Mucosa of gallbladder (tissue), 1 donor: ENCODE results near the gene TRPV4. TPM values are rescaled to one million over a fixed set of nuclear protein-coding genes. Genes with fewer than 3 reads are reported as not detected.

ENCODE experiments used
- DNase-seq: peaks from one replicate; pipeline ENCODE4 v3.0.0-alpha.2; 2020; ENCODE audit warnings: low spot score
- total RNA-seq: library from RNA; stranded (reverse); gene quantifications from one replicate; pipeline ENCODE4 v1.2.1, GENCODE V29; 2021
- donor health status: DM: no; HTN: no; CAD: no.

The TRPV4 gene
- total RNA-seq, 1 donor from 2014 or later: 2.1 TPM

DNA sequence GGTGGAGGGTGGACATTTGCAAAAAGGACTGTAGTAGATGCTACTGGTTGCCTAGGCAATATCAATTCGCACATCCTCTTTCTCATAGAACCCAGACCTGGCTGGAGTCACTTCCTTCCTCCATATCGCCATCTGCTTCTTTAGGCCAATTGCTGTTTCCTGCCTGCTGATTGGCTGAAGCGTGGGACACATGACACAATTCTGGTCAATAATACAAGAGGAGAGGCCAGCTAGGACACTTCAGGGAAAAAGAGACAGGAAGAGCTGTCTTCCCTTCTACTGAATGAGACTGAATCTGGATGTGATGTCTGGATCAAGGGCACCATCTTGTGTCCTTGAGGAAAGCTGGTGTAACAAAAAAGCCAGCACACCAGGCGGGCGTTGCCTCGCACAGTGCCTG lies 53.8 kb downstream of the TRPV4 start:
- DNase-seq: no peak

DNA sequence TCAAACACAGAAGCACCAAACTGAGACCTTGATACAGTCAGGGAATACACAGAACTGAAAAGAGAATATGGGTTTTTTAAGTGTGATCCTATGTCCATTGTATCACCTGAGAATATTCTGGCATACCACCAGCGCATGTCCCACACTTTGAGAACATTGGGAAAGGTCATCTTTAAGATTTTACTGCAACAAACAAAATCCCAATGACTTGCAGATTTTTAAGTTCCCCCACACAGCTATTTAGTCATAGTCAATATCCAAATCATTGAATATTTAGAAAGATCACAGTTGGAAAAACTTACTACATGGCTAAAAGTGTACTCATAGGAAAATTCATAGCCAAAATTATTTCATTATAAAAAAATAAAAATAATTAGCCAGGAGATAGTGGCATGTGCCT lies 54.5 kb downstream of the TRPV4 start:
- no peak for DNase-seq

DNA sequence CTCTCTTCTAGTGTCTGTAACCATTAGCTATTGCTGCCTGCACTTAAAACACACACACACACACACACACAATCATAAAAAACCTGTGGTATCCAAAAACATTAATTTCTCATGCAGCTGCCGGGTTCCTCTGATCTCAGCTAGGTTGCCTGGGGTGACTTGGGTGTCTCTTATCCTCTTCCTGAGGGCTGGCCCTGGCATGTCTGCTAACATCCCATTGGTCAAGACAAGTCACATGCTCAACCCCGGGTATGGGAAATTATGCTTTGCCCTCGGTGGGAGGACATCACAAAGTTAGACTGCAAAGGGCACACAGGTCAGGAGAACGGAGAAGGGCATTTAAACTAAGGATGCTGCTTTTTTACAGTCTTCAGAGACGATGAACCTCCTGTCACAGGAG lies 55.7 kb downstream of the TRPV4 start:
- no peak for DNase-seq

DNA sequence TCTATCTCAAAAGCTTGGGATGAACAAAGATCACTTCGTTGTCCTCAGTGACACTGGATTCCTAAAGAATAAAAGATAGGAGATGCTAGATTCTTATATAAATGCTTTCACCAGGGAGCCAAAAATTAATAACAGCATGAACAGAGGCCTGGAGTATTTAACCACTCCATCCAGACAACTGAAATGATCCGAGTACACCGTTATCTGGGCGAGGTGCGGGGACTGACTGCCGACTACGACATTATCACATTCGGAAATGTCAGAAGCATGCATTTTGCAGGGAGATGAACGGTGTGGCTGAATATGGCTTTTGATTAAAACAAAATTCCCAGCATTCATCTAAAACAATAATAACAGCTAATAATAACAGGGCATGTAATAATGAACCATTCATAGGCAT lies 56.6 kb downstream of the TRPV4 start:
- no peak for DNase-seq

DNA sequence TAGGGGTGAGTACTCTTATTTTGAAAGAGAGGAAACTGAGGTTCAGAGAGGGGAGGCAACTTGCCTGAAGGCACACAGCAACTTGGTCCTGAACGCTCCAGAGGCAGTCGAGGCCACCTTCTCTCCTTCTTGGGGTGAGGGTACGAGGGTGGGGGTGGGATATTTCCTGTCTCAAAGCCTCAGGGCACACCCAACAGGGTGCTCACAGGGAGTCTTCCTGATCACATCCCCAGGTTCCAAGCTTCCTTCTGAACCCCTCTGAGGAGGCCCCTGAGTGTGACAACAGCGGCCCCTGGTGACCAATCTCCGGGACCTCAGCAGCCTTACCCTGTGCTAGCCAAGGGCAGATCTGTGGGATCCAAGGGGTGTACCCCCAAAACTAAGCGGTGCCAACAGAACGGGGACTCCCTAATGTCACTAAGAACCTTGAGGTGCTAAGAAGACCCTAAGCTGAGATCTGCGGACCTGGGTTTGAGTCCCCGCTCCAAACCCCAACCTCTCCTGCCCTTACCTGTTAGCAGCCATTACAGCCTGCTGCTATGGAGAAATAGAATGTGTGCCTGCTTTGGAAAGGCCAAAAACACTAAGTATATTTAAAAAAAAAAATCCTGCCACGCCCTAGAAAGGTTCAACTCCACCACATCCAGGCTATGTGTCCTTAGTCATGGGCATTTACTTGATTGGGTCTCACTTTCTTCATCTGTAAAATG lies 57.9 kb downstream of the TRPV4 start:
- peak; percentile 71 for DNase-seq

DNA sequence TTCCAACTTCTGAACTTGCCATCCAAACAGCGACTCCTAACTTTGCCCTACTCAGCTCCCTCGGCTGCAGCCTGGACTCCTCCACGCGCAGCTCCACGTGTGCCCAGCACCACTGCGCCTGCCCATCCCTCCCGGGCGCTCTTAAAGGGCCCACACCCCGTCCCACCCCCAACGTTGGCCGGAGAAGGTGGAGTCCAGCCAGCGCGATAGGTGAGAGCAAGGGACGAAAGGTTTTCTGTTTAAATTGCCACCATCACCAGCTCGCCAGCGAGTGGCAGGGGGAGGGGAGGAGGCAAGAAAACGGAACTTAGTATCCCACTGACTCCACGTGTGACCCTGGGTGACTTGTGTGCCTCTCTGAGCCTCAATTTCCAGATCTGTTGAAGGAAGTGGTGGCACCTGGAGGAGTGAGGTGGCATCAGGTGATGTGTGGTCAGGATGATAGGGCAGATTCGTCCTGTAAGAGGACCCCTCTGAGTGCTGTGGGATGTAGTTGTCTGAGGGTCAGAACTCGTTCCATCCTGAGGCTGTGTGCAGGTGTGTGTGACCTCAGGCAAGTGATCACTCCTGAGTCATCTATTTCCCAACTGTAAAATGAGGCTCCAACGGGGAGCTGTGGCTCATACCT lies 59.7 kb downstream of the TRPV4 start:
- no peak for DNase-seq

DNA sequence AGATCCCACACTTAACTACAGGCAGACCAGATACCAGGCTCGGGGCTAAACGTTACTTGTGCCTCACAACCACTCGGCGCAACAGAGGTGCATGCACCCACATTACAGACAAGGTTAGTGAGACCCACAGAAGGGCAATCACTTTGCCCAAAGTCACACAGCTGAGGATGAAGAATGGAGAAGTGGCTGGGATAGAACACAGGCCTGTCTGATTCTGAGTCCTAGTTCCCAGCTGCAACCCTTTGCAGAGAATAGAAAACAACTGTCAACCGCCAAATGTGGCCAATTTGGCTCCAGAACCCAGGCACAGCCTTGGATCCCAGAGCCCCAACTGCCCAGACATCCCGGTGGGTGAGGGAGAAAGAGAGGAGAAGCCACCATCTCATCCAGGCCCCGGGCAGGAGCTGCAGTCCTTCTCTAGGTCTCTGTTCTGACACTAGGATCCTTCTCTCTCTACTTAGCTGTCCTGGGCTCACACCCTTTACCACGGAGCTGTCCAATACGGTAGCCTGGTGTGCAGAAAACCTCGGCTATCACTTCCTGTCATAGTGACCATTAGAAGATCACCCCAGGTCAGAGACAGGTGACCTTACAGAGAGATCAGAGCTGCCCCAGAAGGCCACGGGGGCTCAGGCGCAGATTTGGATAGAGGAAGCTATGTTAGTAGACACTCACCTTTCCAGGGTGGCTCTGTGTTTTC lies 60.4 kb downstream of the TRPV4 start:
- DNase-seq: no peak

DNA sequence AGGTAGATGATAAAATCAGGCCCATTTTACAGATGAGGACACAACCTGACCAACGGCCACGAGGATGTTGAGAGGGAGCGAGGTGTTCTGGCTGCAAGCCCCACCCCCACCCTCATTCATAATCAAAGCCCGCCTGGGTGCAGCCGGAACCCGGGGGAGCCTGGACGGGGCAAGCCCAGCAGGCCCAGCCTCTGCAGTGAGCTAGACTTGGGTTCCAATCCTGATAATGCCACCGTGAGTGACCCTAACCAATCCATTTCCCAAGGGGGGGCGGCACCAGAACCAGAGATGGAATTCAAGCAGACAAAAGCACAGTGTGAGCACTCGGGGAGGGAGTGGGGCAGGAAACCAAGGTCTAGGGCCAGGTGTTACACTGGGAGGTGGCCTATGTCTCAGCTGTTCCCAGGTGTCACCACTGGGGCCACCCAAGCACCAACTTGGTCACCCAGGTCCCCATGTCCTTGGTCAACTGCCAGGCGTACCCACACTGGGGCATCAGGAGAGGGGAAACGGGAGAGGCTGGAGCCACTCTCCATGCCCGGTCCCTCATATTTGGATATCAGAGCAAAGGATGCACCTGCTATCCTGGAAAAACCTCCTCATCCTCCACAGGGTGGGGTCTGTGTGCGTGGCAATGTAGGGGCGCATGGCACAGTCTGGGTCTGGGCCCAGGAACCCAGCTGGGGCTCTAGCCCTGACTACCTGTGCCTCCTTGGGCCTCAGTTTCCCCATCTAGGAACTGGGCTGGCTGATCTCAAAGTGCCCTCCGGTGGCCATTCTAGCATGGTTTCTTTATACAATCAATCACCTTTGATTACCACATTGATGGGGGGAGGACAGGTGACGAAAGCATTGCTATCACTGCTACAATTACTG lies 61.2 kb downstream of the TRPV4 start:
- DNase-seq: no peak

DNA sequence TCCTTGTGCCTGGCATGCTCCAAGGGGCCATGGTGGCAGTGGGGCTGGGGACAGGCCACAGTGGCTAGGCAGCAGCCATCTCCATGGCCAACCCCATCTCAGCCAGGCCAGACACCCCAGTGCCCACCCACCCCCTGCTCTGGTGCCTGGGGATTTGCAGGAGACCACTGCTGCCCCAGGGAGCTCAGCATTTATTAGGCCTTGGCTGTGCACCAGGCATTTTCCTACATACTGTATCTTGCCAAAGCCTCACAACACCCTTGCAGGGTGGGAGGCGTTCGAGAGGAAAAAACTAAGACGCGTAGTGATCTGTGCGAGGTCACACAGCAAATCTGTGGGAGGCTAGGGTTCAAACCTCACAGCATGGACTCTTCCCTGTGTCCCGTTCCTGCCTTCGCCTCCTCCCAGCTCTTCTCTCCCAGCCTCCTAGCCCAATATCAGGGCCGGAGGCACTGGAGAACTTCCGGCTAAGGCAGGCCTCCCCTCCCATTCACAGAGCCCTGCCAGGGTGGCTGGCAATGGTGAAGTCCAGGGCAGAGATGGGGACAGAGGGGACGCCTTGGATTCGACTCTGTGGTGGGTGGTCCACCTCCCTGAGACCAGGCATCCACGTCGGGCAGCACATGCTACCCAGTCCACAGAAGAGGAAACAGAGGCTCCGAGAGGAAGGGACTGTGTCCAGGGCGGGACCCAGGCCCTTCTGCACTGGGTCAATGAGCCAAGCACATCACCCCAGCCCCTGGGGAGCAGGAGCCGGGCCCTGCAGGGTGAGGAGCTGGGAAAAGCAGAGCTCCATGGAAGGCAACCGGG lies 62.1 kb downstream of the TRPV4 start:
- no peak for DNase-seq

DNA sequence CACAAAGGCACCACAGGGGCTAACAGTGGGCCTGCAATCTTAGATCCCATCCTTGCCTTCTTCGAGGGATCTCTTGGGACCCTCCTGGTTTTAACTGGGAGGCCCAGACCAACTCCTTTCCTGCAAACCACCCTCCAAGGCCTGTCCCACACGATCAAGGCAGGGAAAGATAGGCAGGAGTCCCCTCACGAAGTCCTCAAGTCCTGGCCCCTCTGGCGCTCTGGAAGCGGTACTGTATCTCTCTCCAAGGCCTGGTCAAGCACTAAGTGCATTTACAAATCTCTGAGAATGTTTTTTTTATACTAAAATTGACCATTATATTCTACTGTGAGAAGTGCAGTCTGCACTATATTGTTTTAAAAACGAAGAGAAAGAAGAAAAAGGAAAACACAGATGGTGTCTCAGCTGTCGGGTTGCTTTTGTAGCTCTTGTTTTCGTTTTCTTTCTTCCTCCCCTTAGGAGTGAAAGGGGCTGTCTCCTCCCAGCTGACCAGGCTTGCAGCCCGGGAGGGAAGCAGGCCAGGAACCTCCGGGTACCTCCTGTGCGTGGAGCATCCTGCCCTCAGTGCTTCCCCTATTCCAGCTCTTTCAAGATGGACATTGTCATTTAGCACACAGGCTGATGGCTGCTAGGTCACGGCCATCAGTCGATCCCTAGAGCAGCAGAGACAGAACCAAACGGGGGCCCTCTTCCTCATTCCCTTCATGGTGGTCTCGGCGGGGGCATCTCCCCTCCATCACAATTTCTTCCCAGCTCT lies 62.9 kb downstream of the TRPV4 start:
- DNase-seq: no peak

DNA sequence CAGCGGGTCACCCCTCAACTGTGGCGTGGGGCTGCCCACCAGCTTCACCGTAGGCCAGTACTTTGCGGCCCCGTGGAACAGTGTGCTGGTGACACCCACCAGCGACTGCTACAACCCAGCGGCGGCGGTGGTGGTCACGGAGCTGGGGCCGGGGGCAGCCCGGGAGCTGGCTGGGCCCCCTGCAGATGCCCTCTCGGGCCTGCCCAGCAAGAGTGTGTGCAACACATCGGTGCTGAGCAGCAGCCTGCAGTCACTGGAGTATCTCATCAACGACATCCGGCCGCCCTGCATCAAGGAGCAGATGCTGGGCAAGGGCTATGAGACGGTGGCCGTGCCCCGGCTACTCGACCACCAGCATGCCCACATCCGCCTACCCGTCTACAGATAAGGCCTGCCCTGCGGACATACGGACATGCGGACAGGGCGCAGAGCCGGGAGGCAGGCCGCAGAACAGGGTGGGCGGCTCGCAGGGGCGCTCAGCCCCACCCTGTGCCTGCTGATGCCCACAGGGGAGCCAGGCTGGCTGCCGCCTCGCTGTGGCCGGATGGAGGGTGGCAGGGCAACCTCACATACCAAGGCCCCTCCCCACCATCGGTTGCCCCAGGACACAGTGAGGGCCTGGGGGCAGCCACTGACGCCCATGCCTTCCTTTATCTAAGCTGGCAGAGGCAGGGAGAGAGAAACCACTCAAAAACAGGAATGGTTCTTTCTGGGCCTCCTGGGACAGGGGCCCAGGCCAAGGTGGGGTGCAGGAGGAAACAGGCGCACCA lies 64.1 kb downstream of the TRPV4 start:
- DNase-seq: no peak

DNA sequence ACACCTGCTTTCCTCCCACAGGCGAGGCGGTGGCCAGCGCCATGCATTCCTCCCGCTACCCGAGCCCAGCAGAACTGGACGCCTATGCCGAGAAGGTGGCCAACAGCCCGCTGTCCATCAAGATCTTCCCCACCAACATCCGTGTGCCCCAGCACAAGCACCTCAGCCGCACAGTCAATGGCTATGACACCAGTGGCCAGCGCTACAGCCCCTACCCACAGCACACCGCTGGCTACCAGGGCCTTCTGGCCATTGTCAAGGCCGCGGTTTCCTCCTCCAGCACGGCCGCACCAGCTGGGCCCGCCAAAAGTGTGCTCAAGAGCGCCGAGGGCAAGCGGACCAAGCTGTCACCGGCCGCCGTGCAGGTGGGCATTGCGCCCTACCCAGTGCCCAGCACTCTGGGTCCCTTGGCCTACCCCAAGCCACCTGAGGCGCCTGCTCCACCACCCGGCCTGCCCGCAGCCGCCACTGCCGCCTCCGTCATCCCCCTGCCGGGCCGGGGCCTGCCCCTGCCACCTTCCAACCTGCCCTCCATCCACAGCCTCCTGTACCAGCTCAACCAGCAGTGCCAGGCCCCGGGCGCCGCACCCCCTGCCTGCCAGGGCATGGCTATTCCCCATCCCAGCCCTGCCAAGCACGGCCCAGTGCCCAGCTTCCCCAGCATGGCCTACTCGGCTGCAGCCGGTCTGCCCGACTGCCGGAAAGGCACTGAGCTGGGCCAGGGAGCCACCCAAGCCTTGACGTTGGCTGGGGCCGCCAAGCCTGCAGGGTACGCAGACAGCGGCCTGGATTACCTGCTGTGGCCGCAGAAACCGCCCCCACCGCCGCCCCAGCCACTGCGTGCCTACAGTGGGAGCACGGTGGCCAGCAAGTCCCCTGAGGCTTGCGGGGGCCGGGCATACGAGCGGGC lies 65.0 kb downstream of the TRPV4 start:
- no peak for DNase-seq

DNA sequence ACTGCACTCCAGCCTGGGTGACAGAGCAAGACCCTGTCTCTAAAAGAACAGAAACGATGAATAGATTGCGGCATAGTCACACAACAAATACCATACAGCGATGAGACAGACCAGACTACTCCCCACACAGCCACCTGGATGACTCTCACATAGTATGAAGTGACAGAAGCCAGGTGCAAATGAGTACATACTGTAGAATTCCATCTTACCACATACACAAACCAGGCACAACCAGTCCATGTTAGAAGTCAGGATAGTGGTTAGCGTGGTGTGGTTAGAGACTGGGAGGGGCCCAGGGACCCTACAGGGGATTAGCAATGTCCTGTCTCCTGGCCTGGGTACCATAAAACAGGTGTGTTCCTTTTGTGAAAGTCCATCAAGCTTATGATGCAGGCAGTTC lies 65.7 kb downstream of the TRPV4 start:
- DNase-seq: no peak

DNA sequence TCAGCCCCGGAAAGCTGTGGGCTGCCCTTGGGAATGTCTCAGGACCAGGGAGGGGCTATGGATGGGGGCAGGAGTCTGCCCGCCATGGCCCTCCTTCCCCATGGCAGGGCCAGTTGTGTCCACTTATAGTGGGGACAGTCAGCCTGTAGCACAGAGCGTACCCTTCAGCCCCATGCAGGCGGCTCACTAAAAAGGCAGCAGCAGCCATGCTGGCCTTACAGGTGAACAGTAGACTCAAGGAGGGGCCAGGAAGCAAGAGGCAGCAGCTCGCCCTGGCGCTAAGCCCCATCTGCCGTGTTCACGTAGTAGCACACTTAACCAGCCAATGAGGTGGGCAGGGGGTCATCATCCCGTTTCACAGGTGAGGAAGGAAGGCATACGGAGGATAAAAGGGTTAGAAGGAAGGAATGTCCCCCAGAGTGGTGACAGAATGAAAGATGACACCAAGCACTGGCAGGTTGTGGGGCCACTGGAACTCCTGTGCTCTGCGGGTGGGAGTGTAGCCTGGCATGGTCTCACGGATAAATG lies 66.9 kb downstream of the TRPV4 start:
- DNase-seq: no peak

DNA sequence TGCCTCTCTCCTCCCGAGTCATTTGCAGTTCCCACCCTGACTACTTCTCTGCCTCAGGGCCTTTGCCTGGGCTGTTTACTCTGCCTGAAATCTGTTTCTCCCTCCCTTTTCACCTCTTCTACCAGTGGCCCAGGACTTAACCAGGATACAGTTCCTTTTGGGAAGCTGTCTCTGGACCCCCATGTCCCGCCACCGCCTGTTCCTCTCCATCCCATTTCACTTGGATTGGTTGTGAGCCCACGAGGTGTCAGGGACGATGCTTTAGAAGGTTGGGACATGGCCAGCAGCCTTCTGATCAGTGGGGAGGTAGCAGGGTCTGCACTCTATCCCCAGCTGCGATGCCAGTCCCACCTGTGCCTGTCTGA lies 67.8 kb downstream of the TRPV4 start:
- no peak for DNase-seq

DNA sequence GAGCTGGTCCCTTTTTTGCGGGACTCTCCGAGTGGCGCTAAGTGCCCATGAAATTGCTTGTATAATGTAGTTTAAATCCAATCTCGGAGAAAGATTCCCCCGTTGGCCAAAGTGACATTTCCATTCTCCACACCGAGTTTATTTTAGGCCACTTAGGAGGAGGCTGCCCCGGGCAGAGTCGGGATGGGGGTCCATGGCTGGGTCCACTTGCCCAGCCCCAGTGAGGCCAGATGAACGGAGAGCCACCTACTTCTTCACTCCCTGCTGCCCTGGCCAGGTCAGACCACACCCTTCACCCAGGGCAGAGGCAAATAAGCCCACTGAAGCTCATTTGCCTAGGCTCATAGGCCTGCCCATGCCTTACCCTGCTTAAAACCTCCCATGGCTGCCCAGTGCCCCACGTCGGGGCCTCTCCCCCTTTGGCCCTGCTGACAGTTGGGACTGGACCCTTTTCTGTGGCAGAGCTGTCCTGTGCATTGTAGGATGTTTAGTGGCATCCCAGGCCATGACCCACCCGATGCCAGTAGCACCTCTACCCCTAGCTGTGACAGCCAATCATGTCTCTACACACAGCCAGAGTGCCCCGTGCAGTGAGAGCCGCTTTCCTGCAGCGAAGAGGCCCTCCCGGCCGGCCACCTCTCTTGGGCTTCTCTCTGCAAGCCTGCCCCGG lies 68.3 kb downstream of the TRPV4 start:
- DNase-seq: no peak

DNA sequence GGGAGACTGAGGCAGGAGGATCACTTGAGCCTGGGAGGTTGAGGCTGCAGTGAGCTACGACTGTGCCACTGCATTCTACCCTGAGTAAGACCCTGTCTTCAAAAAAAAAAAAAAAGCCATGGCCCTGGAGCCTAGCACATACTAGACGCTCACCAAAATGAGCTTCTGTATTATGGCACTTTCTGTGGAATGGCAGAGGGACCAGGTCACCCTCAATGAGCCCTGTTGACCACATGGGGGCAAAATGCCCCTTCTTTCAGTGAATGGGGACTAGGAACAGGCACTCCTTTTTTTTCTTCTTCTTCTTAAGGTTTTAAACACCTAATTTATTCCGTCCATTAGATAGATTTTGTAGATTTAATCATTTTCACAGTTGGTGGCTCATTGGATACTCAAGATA lies 69.1 kb downstream of the TRPV4 start:
- DNase-seq: no peak
